ENCODE results near the gene MITF. TPM values are rescaled to one million over a fixed set of nuclear protein-coding genes. Genes with fewer than 3 reads are reported as not detected.

The MITF gene
- total RNA-seq, 1 experiment from 2014 or later: 1.9 TPM

- Histone ChIP-seq H3K27me3 (ENCODE audit: insufficient read depth, low read length) (no peaks in the 10 kb centered on the region), H3K9me2 (ENCODE audit: insufficient read depth) (no peaks in the 10 kb centered on the region), H2AFZ (ENCODE audit: low read depth, low read length, poor library complexity, severe bottlenecking) (no peak overlapping the region), H3K4me3 (replicated peaks in 1 of 2; ENCODE audit: low read depth in 1 of 2, low read length in 2 of 2) (no peak overlapping the region), H3K27ac (ENCODE audit: low read depth, low read length) (no peak overlapping the region), H4K20me1 (ENCODE audit: insufficient read depth) (no peaks in the 10 kb centered on the region), H3K36me3 (ENCODE audit: control insufficient read depth in 1 of 2, insufficient read depth in 2 of 2, low read length in 2 of 2) (no peaks in the 10 kb centered on the region), H3K4me1 (ENCODE audit: control insufficient read depth in 1 of 2, insufficient read depth in 2 of 2, low read length in 2 of 2) (no peaks in the 10 kb centered on the region), H3K4me2 (ENCODE audit: low read length) (no peak overlapping the region), H3K79me2 (ENCODE audit: insufficient read depth, low read length) (no peaks in the 10 kb centered on the region), H3K9ac (ENCODE audit: low read length) (no peak overlapping the region), H3K9me3 (ENCODE audit: control insufficient read depth in 1 of 2, insufficient read depth in 1 of 2, low read depth in 1 of 2, low read length in 2 of 2) (no peaks in the 10 kb centered on the region)
- BruUV-seq (replicated peaks): no TSS peak
- intact Hi-C loops (cut with micrococcal nuclease): no loop called here
- no peak for TF ChIP-seq EZH2 (IDR thresholded peaks at IDR 0.05)
- TF ChIP-seq JUND (IDR thresholded peaks at IDR 0.05): no peak
- no peak for TF ChIP-seq MAX (IDR thresholded peaks at IDR 0.05)
- TF ChIP-seq EZH2phosphoT487 (IDR thresholded peaks at IDR 0.05; ENCODE audit: borderline replicate concordance): no peak
- no peak for TF ChIP-seq SIN3A (IDR thresholded peaks at IDR 0.05; ENCODE audit: low read depth)
- TF ChIP-seq, protein P1, sequence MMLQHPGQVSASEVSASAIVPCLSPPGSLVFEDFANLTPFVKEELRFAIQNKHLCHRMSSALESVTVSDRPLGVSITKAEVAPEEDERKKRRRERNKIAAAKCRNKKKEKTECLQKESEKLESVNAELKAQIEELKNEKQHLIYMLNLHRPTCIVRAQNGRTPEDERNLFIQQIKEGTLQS (IDR thresholded peaks at IDR 0.05): no peak
- TF ChIP-seq RAD21 (IDR thresholded peaks at IDR 0.05; ENCODE audit: low read depth): no peak
- no peak for TF ChIP-seq TCF7L2 (IDR thresholded peaks at IDR 0.05; ENCODE audit: borderline replicate concordance, extremely low read depth, insufficient read depth, insufficient read length)
- TF ChIP-seq, protein P2, sequence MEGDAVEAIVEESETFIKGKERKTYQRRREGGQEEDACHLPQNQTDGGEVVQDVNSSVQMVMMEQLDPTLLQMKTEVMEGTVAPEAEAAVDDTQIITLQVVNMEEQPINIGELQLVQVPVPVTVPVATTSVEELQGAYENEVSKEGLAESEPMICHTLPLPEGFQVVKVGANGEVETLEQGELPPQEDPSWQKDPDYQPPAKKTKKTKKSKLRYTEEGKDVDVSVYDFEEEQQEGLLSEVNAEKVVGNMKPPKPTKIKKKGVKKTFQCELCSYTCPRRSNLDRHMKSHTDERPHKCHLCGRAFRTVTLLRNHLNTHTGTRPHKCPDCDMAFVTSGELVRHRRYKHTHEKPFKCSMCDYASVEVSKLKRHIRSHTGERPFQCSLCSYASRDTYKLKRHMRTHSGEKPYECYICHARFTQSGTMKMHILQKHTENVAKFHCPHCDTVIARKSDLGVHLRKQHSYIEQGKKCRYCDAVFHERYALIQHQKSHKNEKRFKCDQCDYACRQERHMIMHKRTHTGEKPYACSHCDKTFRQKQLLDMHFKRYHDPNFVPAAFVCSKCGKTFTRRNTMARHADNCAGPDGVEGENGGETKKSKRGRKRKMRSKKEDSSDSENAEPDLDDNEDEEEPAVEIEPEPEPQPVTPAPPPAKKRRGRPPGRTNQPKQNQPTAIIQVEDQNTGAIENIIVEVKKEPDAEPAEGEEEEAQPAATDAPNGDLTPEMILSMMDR (IDR thresholded peaks at IDR 0.05 in 2 of 3, conservative IDR thresholded peaks at IDR 0.05 in 1 of 3; ENCODE audit: borderline replicate concordance in 1 of 3, insufficient read depth in 1 of 3, low read depth in 2 of 3, low read length in 2 of 3): no peak
- TF ChIP-seq EGR1 (IDR thresholded peaks at IDR 0.05; ENCODE audit: low read depth): no peak
- no peak for TF ChIP-seq REST (IDR thresholded peaks at IDR 0.05; ENCODE audit: low read depth)
- TF ChIP-seq FOSL1 (IDR thresholded peaks at IDR 0.05; ENCODE audit: low read depth): no peak
- no peak for TF ChIP-seq ZNF274 (IDR thresholded peaks at IDR 0.05; ENCODE audit: low read depth, low read length)
- TF ChIP-seq CEBPB (IDR thresholded peaks at IDR 0.05; ENCODE audit: low read depth): no peak
- ChIA-PET RAD21 (ENCODE audit: low non-redundant PET in 1 of 2, low total read pairs in 2 of 2, uncharacterized antibody in 2 of 2, unreplicated experiment in 2 of 2) (no interaction called here), POLR2A (no interaction called here), CTCF (no interaction called here)
- ATAC-seq: no peak
- DNase-seq (ENCODE audit: low read depth, low spot score): no peak
These were observed 247.2 kb downstream of the MITF start for GRCh38 chr3:69986419-69986818.

Measured in HCT116 (cell line).